ENCODE measurements around the gene MTRF1. TPM values are rescaled to one million over a fixed set of nuclear protein-coding genes. Genes with fewer than 3 reads are reported as not detected.

Gene MTRF1
- total RNA-seq, 1 donor from 2014 or later: 11.6 TPM

GRCh38 chr13:41291246-41291645 lies 27.9 kb upstream of the MTRF1 start:
- H2AFZ ChIP-seq (ENCODE audit: low read depth, low read length): no peak overlapping the region
- Mint-ChIP-seq H3K27me3 (ENCODE audit: low read depth, unreplicated experiment) (no peaks in the 10 kb centered on the region), H3K36me3 (ENCODE audit: low read depth, unreplicated experiment) (no peaks in the 10 kb centered on the region), H3K4me1 (ENCODE audit: low read depth, unreplicated experiment) (no peaks in the 10 kb centered on the region), H3K4me3 (ENCODE audit: unreplicated experiment) (no peak overlapping the region), H3K27ac (ENCODE audit: unreplicated experiment) (no peak overlapping the region), H3K9me3 (ENCODE audit: unreplicated experiment) (peaks cover 5% of the 10 kb centered on the region)
- TF ChIP-seq CTCF (IDR thresholded peaks at IDR 0.05; ENCODE audit: insufficient read depth, low read depth, low read length) (no peak), EZH2 (IDR thresholded peaks at IDR 0.05; ENCODE audit: insufficient read depth, low read length) (no peak)
- DNase-seq (ENCODE audit: low read depth): no peak
- H3K9ac ChIP-seq (ENCODE audit: low read length): no peak overlapping the region
- no peaks in the 10 kb centered on the region for H3K79me2 ChIP-seq (ENCODE audit: insufficient read depth, low read length)
- FAIRE-seq: no peak
- H3K36me3 ChIP-seq (ENCODE audit: insufficient read depth, low read length): no peaks in the 10 kb centered on the region
- H3K4me1 ChIP-seq (ENCODE audit: insufficient read depth, low read length): no peaks in the 10 kb centered on the region
- H4K20me1 ChIP-seq (ENCODE audit: insufficient read depth, low read length): no peaks in the 10 kb centered on the region
- no peak overlapping the region for H3K4me3 ChIP-seq (ENCODE audit: insufficient read depth, low read depth, low read length)
- H3K27me3 ChIP-seq (ENCODE audit: insufficient read depth, low read length): no peaks in the 10 kb centered on the region
- H3K27ac ChIP-seq (ENCODE audit: low read depth, low read length): no peak overlapping the region
- no peaks in the 10 kb centered on the region for H3K9me3 ChIP-seq (ENCODE audit: insufficient read depth, low read depth, low read length)
- no peak overlapping the region for H3K4me2 ChIP-seq (ENCODE audit: low read length)

- Histone ChIP-seq H3K27ac (ENCODE audit: low read depth, low read length) (no peak overlapping the region), H3K9ac (ENCODE audit: low read length) (no peak overlapping the region), H3K4me2 (ENCODE audit: low read length) (no peak overlapping the region), H3K79me2 (ENCODE audit: insufficient read depth, low read length) (no peaks in the 10 kb centered on the region), H3K36me3 (ENCODE audit: insufficient read depth, low read length) (no peaks in the 10 kb centered on the region), H4K20me1 (ENCODE audit: insufficient read depth, low read length) (no peaks in the 10 kb centered on the region), H3K4me3 (ENCODE audit: insufficient read depth, low read depth, low read length) (no peak overlapping the region), H3K27me3 (ENCODE audit: insufficient read depth, low read length) (no peaks in the 10 kb centered on the region), H3K9me3 (ENCODE audit: insufficient read depth, low read depth, low read length) (no peaks in the 10 kb centered on the region), H3K4me1 (ENCODE audit: insufficient read depth, low read length) (peaks cover 4% of the 10 kb centered on the region), H2AFZ (ENCODE audit: low read depth, low read length) (no peak overlapping the region)
- Mint-ChIP-seq H3K4me1 (ENCODE audit: low read depth, unreplicated experiment) (no peaks in the 10 kb centered on the region), H3K36me3 (ENCODE audit: low read depth, unreplicated experiment) (no peaks in the 10 kb centered on the region), H3K27ac (ENCODE audit: unreplicated experiment) (no peak overlapping the region), H3K27me3 (ENCODE audit: low read depth, unreplicated experiment) (no peaks in the 10 kb centered on the region), H3K4me3 (ENCODE audit: unreplicated experiment) (no peak overlapping the region), H3K9me3 (ENCODE audit: unreplicated experiment) (peaks cover 9% of the 10 kb centered on the region)
- TF ChIP-seq EZH2 (IDR thresholded peaks at IDR 0.05; ENCODE audit: insufficient read depth, low read length): no peak
- no peak for TF ChIP-seq CTCF (IDR thresholded peaks at IDR 0.05; ENCODE audit: insufficient read depth, low read depth, low read length)
- FAIRE-seq (no peak), DNase-seq (ENCODE audit: low read depth) (no peak)
These were observed 26.1 kb upstream of the MTRF1 start for GRCh38 chr13:41289463-41289881.

- Mint-ChIP-seq H3K27me3 (ENCODE audit: low read depth, unreplicated experiment) (no peaks in the 10 kb centered on the region), H3K4me1 (ENCODE audit: low read depth, unreplicated experiment) (no peaks in the 10 kb centered on the region), H3K9me3 (ENCODE audit: unreplicated experiment) (peaks cover 6% of the 10 kb centered on the region), H3K27ac (ENCODE audit: unreplicated experiment) (no peak overlapping the region), H3K36me3 (ENCODE audit: low read depth, unreplicated experiment) (no peaks in the 10 kb centered on the region), H3K4me3 (ENCODE audit: unreplicated experiment) (no peak overlapping the region)
- no peak overlapping the region for H2AFZ ChIP-seq (ENCODE audit: low read depth, low read length)
- no peaks in the 10 kb centered on the region for H3K27me3 ChIP-seq (ENCODE audit: insufficient read depth, low read length)
- no peak overlapping the region for H3K27ac ChIP-seq (ENCODE audit: low read depth, low read length)
- no peak for DNase-seq (ENCODE audit: low read depth)
- no peaks in the 10 kb centered on the region for H3K36me3 ChIP-seq (ENCODE audit: insufficient read depth, low read length)
- H3K9me3 ChIP-seq (ENCODE audit: insufficient read depth, low read depth, low read length): no peaks in the 10 kb centered on the region
- H3K4me2 ChIP-seq (ENCODE audit: low read length): no peak overlapping the region
- H3K4me1 ChIP-seq (ENCODE audit: insufficient read depth, low read length): peaks cover 4% of the 10 kb centered on the region
- no peak overlapping the region for H3K4me3 ChIP-seq (ENCODE audit: insufficient read depth, low read depth, low read length)
- TF ChIP-seq EZH2 (IDR thresholded peaks at IDR 0.05; ENCODE audit: insufficient read depth, low read length): no peak
- no peak for TF ChIP-seq CTCF (IDR thresholded peaks at IDR 0.05; ENCODE audit: insufficient read depth, low read depth, low read length)
- H3K9ac ChIP-seq (ENCODE audit: low read length): no peak overlapping the region
- no peaks in the 10 kb centered on the region for H4K20me1 ChIP-seq (ENCODE audit: insufficient read depth, low read length)
- no peaks in the 10 kb centered on the region for H3K79me2 ChIP-seq (ENCODE audit: insufficient read depth, low read length)
- no peak for FAIRE-seq
These were observed 23.0 kb upstream of the MTRF1 start for GRCh38 chr13:41286370-41286769.
